GM20000 (cell line): Measurements from ENCODE around the gene TBL1X.

Source experiments
- DNase-seq: peaks from one replicate; pipeline ENCODE4 v3.0.0; 2012; ENCODE audit warnings: low spot score
- CTCF ChIP-seq: IDR thresholded peaks from 2 replicates; pipeline ENCODE4 v1.5.1; 2012; ENCODE audit warnings: mild to moderate bottlenecking, control low read depth; ENCODE audit errors: extremely low read depth, missing control alignments

TBL1X gene

GRCh38 chrX:9663216-9663615 is 198.4 kb downstream of the TBL1X start:
- no peak for TF ChIP-seq CTCF
- DNase-seq: no peak

- no peak for TF ChIP-seq CTCF
- no peak for DNase-seq
Observed at GRCh38 chrX:9664224-9664623, 199.4 kb downstream of the TBL1X start.

GRCh38 chrX:9665113-9665512 is 200.3 kb downstream of the TBL1X start:
- no peak for TF ChIP-seq CTCF
- no peak for DNase-seq

DNA sequence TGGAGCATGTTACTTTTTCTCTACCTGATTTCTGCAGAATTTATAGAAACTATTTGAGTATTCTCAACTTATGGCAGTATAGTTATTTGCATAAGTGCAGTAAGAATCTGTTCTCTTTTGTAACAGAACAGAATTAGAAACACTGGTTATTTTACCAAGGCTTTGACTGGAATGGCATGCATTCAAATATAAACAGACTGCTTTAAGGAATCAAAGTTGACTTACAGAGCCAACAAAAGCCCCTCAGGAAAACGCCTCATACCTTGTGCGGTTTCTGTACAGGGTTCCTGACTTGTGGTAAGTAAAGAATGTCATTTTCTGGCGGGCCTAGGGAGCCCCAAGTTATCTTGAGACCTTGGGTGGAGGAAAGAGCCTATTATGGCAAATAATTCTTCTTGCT is 203.7 kb downstream of the TBL1X start:
- DNase-seq: no peak
- no peak for TF ChIP-seq CTCF

- DNase-seq: no peak
Observed at GRCh38 chrX:9670136-9670814, 205.4 kb downstream of the TBL1X start.

DNA sequence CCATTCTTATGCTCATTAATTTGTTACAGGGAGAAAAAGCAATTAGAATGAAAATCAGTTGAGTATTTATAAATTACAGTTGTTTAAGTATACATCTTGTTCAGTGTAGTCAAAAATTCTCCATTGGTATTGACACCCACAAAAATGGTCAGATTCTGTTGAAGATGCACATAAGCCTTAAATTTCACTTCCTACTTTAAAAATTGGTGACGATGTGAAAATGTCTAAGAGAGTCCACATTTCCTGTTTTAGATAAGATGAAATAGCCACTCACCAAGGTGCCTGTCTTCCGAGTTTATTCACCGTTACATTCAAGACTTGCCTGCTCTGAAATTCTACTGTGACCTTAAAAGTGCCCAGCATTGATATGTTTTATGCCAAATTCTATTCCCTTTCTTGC is 207.1 kb downstream of the TBL1X start:
- TF ChIP-seq CTCF: no peak
- no peak for DNase-seq

More at GRCh38 chrX:9670136-9670814, 205.4 kb downstream of the TBL1X start:
- no peak for TF ChIP-seq CTCF

DNA sequence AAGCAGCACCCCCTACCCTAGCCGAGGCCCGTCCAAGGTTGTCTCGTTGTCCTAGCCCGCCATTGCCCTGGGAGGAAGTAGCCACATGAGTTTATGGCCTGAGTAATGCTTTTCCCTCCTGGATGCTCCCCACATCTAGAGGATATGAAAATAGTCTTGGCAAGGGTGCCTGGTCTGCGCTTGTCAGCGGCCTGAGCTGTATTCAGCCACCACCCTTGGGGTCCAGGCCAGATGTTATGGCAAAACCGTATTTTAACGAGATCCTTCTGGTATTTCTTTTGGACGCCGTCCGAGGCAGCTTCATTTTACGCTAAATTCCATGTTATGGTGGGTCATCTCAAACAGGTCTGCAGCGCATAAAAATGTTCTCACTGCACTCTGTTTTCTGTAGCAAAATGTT is 211.4 kb downstream of the TBL1X start:
- no peak for TF ChIP-seq CTCF
- no peak for DNase-seq
